Right renal cortex interstitium (tissue), 3 donors: ENCODE measurements around the gene TIFAB. TPM values are rescaled to one million over a fixed set of nuclear protein-coding genes. Genes with fewer than 3 reads are reported as not detected.

ENCODE experiments used
- DNase-seq, 3 donors: peaks; one replicate each; pipeline ENCODE4 v3.0.0-alpha.2; 2013; ENCODE audit warnings: low read depth in 3 of 3, low spot score in 2 of 3
- polyA plus RNA-seq, 3 donors: library from polyadenylated mRNA; unstranded; fragments of 120-200 nt; gene quantifications; one replicate each; pipeline ENCODE4 v1.2.1, GENCODE V29; 2013; ENCODE audit not compliant: insufficient read length in 3 of 3

The TIFAB gene
- polyA plus RNA-seq, 3 donors = 0.15 to 0.20 (median 0.18) TPM

- no peak for DNase-seq
Observed at GRCh38 chr5:135482381-135482933, 30.3 kb upstream of the TIFAB start.

GRCh38 chr5:135481909-135482311 lies 29.8 kb upstream of the TIFAB start:
- DNase-seq = no peak

DNA sequence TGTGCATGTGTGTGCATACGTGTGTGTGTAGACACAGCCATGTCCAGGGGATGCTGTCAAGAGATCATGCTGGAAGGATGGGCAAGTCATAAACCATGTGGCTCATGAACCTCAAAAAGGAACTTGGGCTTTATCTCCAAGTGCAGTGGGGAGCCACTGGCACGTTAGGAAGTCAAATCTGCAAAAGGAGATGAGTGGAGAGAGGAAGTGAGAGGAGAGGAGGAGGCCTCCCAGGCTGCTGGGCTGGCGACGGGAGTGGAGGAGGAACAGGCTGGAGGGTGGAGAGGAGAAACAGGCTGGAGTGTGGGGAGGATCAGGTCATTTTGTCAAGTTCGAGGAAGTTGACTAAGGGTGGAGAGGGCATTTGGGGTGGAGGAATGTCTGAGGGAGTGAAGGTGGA lies 29.2 kb upstream of the TIFAB start:
- no peak for DNase-seq

GRCh38 chr5:135480511-135480910 lies 28.4 kb upstream of the TIFAB start:
- DNase-seq = no peak

DNA sequence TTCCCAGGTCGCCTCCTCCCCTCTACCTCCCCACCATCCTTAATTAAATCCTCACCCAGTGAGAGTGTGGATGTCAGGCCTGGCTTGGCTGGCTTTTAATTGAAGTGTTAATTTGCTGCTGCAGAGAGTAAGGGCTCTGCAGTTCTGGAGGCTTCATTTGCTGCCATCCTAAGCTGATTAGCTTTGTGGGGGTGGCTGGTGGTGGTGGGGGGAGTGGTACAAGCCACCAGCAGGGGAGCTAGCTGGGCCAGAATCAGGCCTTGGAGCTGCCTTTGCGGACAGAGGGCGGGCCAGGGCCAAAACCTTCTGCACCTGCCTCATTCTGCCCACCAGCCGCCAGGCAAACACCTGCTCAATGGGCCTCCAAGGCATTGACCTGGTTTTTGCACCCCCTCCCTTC lies 26.8 kb upstream of the TIFAB start:
- no peak for DNase-seq

- no peak for DNase-seq
Observed at GRCh38 chr5:135477613-135478066, 25.5 kb upstream of the TIFAB start.

DNA sequence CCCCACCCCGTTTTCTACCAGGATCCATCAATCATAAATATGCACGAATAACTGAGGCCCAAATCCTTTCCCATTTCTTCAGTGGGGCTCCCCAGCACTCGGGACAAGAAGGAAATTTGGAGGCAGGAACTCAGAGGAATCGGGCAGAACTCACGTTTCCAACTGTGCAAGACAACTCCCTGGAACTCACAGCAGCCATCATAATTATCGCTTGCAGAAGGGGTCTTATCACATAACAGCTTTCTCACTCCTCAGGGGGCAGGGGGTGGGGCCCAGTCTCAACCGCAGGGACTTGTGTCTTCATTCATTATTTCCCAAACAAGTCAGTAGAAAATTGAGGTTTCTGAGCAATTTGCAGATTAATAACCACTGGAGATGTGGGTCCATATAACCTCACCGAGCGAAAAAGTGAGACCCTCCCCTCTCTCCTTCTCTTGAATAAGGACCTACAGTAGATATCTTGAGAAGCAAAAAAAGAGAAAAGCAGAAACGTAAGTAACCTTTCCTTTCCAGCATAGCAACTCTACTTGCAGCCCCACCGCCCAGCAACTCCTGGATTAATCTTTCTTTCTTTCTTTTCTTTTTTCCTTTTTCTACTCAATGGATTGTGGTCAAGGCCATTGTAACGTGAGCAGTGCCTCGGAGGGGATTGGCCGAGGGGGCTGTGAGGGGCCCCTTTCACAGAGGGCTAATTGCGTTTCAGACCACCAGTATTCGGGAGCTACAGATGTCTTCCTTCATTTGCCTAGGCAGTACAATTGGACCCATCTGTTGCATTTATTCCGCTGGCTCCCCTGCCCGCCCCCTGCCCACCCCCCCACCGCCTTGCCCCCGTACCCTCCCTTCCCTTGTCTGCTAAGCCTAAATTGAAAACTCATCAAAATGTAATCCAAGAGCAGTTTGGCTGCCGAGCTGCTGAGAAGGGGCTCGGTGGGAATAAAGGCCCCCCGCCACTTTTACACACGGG lies 24.7 kb upstream of the TIFAB start:
- DNase-seq = no peak

DNA sequence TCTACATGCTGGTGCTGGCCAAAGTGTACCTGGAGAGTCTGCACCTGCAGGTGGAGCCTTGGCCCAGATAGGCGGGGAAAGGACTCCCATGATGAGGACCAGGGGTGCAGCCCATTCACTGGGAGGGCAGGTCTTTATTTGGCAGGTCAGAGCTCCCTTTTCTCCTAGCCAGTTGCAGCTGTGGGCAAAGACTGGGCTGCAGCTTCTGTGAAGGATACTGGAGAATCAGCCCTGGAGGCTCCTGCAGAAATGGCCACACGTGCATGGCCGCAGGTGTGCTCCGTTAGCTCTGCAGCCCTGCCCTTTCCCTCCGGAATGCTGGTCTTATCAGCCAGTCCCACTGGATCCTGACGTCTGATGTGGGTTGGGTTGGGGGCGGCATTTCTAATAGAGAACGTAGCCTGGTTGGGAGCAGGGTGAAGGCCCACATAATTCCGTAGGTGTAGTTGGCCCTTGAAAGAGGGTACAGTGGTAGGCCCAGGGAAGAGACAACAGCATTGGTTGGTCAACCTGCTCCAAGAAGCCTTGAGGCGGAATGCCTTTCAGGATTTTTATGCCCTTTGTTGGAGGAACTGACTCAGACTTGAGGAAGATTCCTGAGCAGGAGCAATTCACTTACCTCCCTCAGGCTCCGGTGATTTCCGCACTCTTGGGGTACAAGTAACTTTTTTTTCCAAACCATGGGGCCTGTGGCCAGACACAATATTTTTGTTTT lies 22.0 kb upstream of the TIFAB start:
- no peak for DNase-seq

DNA sequence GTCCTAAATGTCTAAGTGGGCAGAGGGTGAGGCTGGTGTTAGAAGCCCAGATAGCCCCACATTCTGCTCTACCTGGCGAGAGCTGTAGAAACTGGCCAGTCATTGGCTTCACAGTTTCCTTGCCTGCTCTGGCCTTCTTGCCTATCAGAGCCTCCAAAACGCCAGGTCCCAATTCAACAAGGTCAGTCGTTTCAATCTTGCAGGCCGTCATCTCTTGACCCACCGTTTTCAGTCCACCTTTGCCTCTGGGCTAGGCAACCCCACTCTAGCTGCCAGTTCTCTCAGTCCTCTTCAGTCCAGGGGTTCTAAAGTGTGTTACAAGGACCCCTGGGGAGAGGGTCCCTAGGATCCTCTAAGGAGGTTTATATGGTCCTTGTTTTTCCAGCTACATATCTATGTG lies 20.0 kb upstream of the TIFAB start:
- DNase-seq = no peak

DNA sequence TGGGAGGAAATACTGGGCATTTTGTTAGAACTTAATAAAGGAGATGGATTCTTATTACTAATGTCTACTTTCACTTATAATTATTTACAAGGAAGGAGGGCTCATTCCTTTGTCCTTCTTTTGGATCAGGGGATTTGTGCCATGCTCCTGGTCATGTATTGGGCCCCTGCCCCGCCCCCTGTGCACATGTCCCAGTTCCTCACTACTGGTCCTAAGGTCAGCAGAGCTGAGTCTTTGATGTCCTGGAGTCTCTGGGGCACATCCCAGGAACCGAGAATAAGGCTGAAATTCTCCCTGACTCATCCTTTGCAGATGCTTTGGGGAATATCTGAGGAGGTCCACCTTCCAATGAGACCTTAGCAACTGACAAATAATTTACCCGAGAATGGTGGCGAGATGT lies 19.6 kb upstream of the TIFAB start:
- DNase-seq = no peak

GRCh38 chr5:135469911-135470310 lies 17.8 kb upstream of the TIFAB start:
- no peak for DNase-seq

DNA sequence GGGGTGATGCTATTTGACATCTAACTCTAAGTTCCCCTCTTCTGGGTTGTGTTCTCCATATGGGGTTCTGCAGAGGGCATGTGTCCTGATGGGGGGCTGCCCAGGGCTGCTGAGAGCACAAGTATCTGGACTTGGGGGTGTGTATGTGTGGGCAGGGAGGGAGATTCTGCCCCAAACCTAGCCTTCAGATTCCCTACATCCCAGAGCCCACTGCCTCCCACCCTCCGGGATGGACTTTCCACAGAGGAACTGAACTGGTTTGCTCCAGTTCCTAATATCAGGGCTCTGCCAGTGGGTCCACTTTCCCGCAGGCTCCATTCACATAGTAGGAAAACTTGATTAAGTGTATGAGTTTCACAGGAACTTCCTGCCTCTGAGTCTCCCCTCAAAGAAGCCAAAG lies 16.4 kb upstream of the TIFAB start:
- DNase-seq = no peak

- no peak for DNase-seq
Observed at GRCh38 chr5:135467871-135468485, 15.8 kb upstream of the TIFAB start.

GRCh38 chr5:135467051-135467625 lies 15.0 kb upstream of the TIFAB start:
- DNase-seq = no peak

GRCh38 chr5:135466178-135467050 lies 14.3 kb upstream of the TIFAB start:
- DNase-seq = no peak

GRCh38 chr5:135465391-135466122 lies 13.4 kb upstream of the TIFAB start:
- no peak for DNase-seq

- peak in 1 of 3 donors; percentile 59 for DNase-seq
Observed at GRCh38 chr5:135462304-135462703, 10.2 kb upstream of the TIFAB start.

GRCh38 chr5:135461481-135462151 lies 9.5 kb upstream of the TIFAB start:
- no peak for DNase-seq
